IPS-NIHi7 (cell line): ENCODE data around the gene HRG.
"Not testable (repeated sequence)": the region's sequence is repeated elsewhere in the genome, so short reads cannot be mapped to it uniquely, and the experiment has no call there.

Experiments
- DNase-seq: peaks from one replicate; pipeline ENCODE4 v3.0.0; 2012; ENCODE audit warnings: mixed read lengths; ENCODE audit errors: extremely low spot score

HRG gene

GRCh38 chr3:186679151-186679550 is 13.3 kb downstream of the HRG start:
- DNase-seq: no peak

- DNase-seq: no peak
These were observed 15.1 kb downstream of the HRG start for GRCh38 chr3:186680869-186681268.

GRCh38 chr3:186682812-186683211 is 17.0 kb downstream of the HRG start:
- no peak for DNase-seq

- no peak for DNase-seq
These were observed 18.2 kb downstream of the HRG start for GRCh38 chr3:186683979-186684378.

- not testable (repeated sequence) for DNase-seq
These were observed 20.7 kb downstream of the HRG start for GRCh38 chr3:186686475-186686874.

GRCh38 chr3:186687120-186687651 is 21.4 kb downstream of the HRG start:
- DNase-seq: no peak

- not testable (repeated sequence) for DNase-seq
These were observed 24.5 kb downstream of the HRG start for GRCh38 chr3:186690304-186690703.

- DNase-seq: no peak
These were observed 25.9 kb downstream of the HRG start for GRCh38 chr3:186691676-186692075.

GRCh38 chr3:186693843-186694242 is 28.0 kb downstream of the HRG start:
- no peak for DNase-seq

- DNase-seq: no peak
These were observed 28.6 kb downstream of the HRG start for GRCh38 chr3:186694288-186695032.

- no peak for DNase-seq
These were observed 30.7 kb downstream of the HRG start for GRCh38 chr3:186696522-186696921.

- no peak for DNase-seq
These were observed 31.7 kb downstream of the HRG start for GRCh38 chr3:186697510-186697909.

- no peak for DNase-seq
These were observed 34.5 kb downstream of the HRG start for GRCh38 chr3:186700267-186700666.

- DNase-seq: not testable (repeated sequence)
These were observed 36.6 kb downstream of the HRG start for GRCh38 chr3:186702451-186702850.

- no peak for DNase-seq
These were observed 40.3 kb downstream of the HRG start for GRCh38 chr3:186705882-186706780.

- DNase-seq: no peak
These were observed 43.3 kb downstream of the HRG start for GRCh38 chr3:186708983-186709679.

- not testable (repeated sequence) for DNase-seq
These were observed 44.9 kb downstream of the HRG start for GRCh38 chr3:186710694-186711093.

GRCh38 chr3:186713499-186713898 is 47.7 kb downstream of the HRG start:
- no peak for DNase-seq

GRCh38 chr3:186717039-186717457 is 51.2 kb downstream of the HRG start, which contains the start of gene KNG1:
TSS of gene KNG1 (plus strand) at chr3:186717359. CDS start at chr3:186717543, 184 bp downstream.
- DNase-seq: no peak

GRCh38 chr3:186719945-186720739 is 54.3 kb downstream of the HRG start:
- no peak for DNase-seq

- DNase-seq: peak; percentile 73
These were observed 56.6 kb downstream of the HRG start for GRCh38 chr3:186722457-186722856.
